ENCODE data around the gene CES4A.
"Not testable (repeated sequence)": the region's sequence is repeated elsewhere in the genome, so short reads cannot be mapped to it uniquely, and the experiment has no call there.

CES4A gene

DNA sequence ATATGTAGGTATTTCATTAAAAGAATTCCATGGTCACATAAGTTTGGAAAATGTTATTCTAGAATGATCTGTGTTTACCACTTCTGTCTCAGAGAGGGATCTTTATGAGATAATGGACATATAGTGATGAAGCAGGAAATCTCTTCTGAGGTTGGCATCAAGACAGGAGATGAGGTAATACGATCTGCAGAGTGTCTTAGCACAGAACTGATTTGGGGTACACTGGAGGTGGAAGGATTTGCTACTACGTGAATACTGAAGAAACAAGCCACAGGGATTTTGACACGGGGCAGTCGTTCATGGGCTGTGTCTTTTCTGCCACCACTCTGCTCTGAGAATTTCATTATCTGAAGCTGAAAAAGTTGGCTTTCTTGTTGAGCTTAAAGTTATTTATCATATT is 46.1 kb downstream of the CES4A start:
- Mint-ChIP-seq H3K27ac (no peak overlapping the region), H3K4me1 (peaks cover 49% of the 10 kb centered on the region)
- no peak for ATAC-seq

DNA sequence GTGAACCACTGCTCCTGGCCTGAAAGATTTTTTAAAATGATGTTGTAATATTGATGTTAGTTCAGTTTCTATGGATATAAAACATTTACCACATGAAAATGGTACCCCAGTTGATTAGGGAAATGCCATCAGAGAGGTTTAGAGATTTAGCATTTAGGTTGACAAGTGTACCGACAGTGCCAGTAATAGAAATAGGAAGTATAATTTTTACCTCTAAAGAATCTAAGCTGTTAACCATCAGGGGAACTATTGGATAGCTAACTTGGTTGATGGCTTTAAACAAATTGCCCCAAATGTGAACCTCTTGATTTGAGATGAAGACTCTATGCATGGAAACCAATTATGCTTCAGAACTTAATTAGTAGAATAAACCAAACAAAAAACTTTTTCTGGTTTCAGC is 47.0 kb downstream of the CES4A start:
- H3K36me3 Mint-ChIP-seq, result peaks cover 100% of the 10 kb centered on the region
- H3K4me1 Mint-ChIP-seq, result peaks cover 58% of the 10 kb centered on the region
- no peak overlapping the region for H3K27ac Mint-ChIP-seq
- H3K9me3 Mint-ChIP-seq, result no peaks in the 10 kb centered on the region
- no peak for ATAC-seq
- DNase-seq (ENCODE audit: low spot score in 2 of 2), result peak in 1 of 2 donors; percentile 37
- H3K4me3 Mint-ChIP-seq, result no peak overlapping the region

More for the DNA sequence above, 46.1 kb downstream of the CES4A start:
- Mint-ChIP-seq H3K4me3 (no peak overlapping the region), H3K36me3 (peaks cover 100% of the 10 kb centered on the region), H3K9me3 (no peaks in the 10 kb centered on the region)
- DNase-seq (ENCODE audit: low spot score in 2 of 2), result peak in 1 of 2 donors; percentile 37

DNA sequence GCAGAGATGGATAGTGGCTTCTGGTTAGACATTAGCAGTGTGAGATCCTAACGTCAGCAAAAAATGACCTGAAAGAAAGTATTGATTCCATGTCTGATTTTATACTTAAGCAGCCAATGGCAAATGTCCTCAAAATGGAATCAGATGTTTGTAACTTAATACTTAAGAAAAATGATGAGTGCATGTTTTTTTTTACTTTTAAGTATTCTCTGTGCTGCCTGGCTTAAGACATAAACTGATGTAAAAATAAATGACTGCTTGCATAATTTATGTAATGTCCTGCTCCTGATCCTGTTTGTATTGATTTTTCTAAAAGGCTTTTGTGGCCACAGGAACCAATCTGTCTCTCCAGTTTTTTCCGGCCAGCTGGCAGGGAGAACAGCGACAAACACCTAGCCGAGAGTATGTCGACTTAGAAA is 47.9 kb downstream of the CES4A start:
- H3K36me3 Mint-ChIP-seq, result peaks cover 100% of the 10 kb centered on the region
- H3K27ac Mint-ChIP-seq, result no peak overlapping the region
- ATAC-seq (no peak), DNase-seq (ENCODE audit: low spot score in 2 of 2) (no peak)
- no peaks in the 10 kb centered on the region for H3K9me3 Mint-ChIP-seq
- H3K4me1 Mint-ChIP-seq, result peaks cover 59% of the 10 kb centered on the region
- H3K4me3 Mint-ChIP-seq, result no peak overlapping the region

DNA sequence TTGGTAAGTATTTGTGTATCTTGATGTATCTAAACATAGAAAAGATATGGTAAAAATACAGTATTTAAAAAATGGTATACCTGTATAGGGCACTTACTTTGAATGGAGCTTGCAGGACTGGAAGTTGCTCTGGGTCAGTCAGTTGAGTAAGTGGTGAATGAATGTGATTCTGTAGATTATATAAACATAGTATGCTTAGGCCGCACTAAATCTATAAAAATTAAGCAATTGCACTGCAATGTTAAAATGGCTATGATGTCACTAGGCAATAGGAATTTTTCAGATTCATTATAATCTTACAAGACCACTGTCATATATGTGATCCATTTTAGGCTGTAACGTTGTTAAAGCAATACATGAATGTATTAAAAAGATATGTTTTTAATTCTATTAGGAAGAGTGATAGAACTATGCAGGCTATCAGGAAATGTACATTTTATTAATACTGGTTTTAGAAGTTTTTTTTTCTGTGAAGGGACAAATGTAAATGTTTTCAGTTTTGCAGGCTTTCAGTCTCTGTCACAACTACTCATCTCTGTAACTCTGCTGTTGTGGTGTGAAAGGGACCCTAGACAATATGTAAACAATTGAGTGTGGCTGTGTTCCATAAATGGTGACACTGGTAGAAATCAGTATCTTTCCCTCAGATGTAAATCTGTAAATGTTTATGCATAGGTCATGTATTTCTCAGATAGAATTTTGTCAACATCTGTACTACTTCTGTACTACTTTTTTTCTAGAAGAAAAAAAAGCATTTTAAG is 51.1 kb downstream of the CES4A start:
- no peak overlapping the region for H3K4me3 Mint-ChIP-seq
- no peaks in the 10 kb centered on the region for H3K9me3 Mint-ChIP-seq
- H3K27ac Mint-ChIP-seq, result peak overlapping the region; percentile 29
- peaks cover 85% of the 10 kb centered on the region for H3K36me3 Mint-ChIP-seq
- ATAC-seq (peak; percentile 90), DNase-seq (ENCODE audit: low spot score in 2 of 2) (peak in 1 of 2 donors; percentile 46)
- peaks cover 46% of the 10 kb centered on the region for H3K4me1 Mint-ChIP-seq

DNA sequence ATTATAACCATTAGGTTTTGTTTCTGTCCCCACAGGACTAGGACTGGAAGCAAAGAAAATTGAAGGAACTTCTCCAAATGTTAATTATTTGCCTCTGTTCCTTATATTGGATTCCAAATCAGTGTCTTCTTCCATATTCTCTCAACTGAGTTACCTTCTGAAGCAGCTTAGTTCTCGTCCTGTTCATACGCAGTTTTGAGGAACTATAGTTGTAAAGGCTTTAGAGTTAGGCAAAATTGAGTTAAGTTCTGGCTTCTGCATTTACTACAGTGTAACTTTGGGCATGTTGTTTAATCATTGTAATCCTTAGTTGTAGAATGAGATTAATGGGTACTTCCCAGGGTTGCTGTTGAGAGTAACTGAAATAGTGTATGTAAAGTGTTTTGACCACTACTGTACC is 51.8 kb downstream of the CES4A start:
- Mint-ChIP-seq H3K27ac (peak overlapping the region; percentile 62), H3K4me3 (no peak overlapping the region), H3K36me3 (peaks cover 85% of the 10 kb centered on the region), H3K4me1 (peaks cover 39% of the 10 kb centered on the region), H3K9me3 (no peaks in the 10 kb centered on the region)
- ATAC-seq (no peak), DNase-seq (ENCODE audit: low spot score in 2 of 2) (no peak)

DNA sequence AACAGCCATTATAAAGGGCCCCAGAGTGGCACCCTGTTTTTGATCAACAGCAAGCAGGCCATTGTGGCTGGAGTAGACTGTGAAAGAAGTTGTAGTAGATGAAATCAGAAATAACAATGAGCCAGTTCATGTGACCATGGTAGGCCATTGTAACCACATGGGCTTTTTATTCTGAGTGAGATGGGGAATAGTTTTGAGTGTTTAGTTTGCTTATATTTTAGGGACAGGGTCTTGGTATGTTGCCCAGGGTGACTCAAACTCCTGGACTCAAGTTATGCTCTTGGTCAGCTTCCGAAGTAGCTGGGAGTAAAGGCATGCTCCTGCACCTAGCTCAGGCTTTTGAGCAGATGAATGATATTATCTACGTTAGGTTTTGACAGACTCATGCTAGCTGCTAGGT is 52.5 kb downstream of the CES4A start:
- ATAC-seq (peak; percentile 43), DNase-seq (ENCODE audit: low spot score in 2 of 2) (peak in 1 of 2 donors; percentile 52)
- peak overlapping the region; percentile 62 for H3K27ac Mint-ChIP-seq
- peaks cover 36% of the 10 kb centered on the region for H3K4me1 Mint-ChIP-seq
- H3K36me3 Mint-ChIP-seq, result peaks cover 85% of the 10 kb centered on the region
- no peak overlapping the region for H3K4me3 Mint-ChIP-seq
- H3K9me3 Mint-ChIP-seq, result no peaks in the 10 kb centered on the region

DNA sequence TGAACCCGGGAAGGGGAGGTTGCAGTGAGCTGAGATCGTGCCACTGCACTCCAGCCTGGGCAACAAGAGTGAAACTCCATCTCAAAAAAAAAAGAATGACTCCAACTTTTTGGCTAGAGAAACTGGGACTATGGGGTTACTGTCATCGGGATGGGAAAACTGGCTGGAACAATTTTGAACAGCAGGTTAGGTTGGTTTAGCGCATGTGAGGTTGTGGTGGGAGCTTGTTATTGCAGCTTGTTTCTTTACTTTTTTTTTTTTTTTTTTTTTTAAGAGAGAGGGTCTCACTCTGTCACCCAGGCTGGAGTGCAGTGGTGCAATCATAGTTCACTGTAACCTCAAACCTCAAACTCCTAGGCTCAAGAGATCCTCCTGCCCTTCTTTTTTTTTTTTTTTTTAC is 53.1 kb downstream of the CES4A start:
- H3K9me3 Mint-ChIP-seq, ATAC-seq, H3K4me3 Mint-ChIP-seq: not testable (repeated sequence)
- Mint-ChIP-seq H3K27ac (peak overlapping the region; percentile 62), H3K36me3 (peaks cover 85% of the 10 kb centered on the region), H3K4me1 (peaks cover 41% of the 10 kb centered on the region)
- peak in 1 of 2 donors; percentile 32 for DNase-seq (ENCODE audit: low spot score in 2 of 2)

DNA sequence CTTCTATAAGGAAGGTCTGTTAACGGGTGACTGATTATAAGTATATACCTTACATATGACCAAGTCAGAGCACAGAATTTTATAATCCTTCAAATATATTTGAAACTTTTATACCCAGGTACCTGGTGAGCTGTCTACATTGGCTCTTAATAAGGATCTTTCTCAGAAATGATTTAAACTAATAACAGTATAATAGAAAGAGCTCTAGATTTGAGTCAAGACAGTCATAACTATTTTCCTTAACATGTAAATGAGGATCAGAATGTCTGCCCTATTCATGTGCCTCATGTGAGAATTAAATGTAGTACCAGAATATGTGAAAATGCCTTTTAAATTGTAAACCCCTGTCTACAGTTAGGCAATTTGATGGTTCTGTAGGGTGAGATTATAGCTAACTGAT is 55.0 kb downstream of the CES4A start:
- DNase-seq (ENCODE audit: low spot score in 2 of 2) (no peak), ATAC-seq (peak; percentile 64)
- H3K4me3 Mint-ChIP-seq, result no peak overlapping the region
- H3K4me1 Mint-ChIP-seq, result peaks cover 43% of the 10 kb centered on the region
- H3K27ac Mint-ChIP-seq, result no peak overlapping the region
- no peaks in the 10 kb centered on the region for H3K9me3 Mint-ChIP-seq
- H3K36me3 Mint-ChIP-seq, result peaks cover 85% of the 10 kb centered on the region

DNA sequence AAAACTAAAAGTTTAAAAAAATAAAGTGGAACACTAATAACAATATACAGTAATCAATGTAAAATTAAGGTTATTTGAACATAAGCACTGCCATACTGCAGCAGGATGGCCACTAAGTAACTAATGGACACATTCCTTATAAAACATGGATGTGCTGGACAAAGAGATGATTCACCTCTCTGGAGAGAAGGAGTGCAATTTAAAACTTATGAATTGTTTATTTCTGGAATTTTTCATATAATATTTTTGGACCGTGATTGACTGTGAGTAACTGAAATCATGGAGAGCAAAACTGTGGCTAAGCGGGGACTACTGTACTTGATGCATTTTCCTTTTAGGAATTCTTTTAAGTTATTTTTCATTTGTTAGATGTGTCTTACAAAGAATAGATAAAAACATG is 62.4 kb downstream of the CES4A start:
- peaks cover 45% of the 10 kb centered on the region for H3K4me1 Mint-ChIP-seq
- no peak for DNase-seq (ENCODE audit: low spot score in 2 of 2)
- H3K9me3 Mint-ChIP-seq, result no peaks in the 10 kb centered on the region
- ATAC-seq, result no peak
- H3K4me3 Mint-ChIP-seq, result no peak overlapping the region
- peaks cover 78% of the 10 kb centered on the region for H3K36me3 Mint-ChIP-seq
- no peak overlapping the region for H3K27ac Mint-ChIP-seq

DNA sequence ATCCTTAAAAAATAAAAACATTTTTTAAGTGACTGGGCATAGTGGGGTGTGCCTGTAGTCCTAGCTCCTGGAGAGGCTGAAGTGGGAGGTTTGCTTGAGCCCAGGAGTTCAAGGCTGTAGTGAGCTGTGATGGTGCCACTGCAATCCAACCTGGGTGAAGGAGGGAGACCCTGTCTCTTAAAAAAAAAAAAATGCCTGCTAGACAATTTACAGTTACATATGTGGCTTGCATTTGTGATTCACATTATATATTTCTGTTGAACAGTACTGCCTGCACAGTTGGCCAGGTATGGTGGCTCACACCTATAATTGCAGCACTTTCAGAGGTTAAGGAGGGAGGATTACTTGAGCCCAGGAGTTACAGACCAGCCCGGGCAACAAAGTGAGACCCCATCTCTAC is 64.0 kb downstream of the CES4A start:
- Mint-ChIP-seq H3K9me3 (no peaks in the 10 kb centered on the region), H3K4me1 (peaks cover 46% of the 10 kb centered on the region), H3K27ac (peak overlapping the region; percentile 84), H3K36me3 (peaks cover 76% of the 10 kb centered on the region), H3K4me3 (peak overlapping the region; percentile 65)
- ATAC-seq, result no peak
- peak in 1 of 2 donors; percentile 50 for DNase-seq (ENCODE audit: low spot score in 2 of 2)

DNA sequence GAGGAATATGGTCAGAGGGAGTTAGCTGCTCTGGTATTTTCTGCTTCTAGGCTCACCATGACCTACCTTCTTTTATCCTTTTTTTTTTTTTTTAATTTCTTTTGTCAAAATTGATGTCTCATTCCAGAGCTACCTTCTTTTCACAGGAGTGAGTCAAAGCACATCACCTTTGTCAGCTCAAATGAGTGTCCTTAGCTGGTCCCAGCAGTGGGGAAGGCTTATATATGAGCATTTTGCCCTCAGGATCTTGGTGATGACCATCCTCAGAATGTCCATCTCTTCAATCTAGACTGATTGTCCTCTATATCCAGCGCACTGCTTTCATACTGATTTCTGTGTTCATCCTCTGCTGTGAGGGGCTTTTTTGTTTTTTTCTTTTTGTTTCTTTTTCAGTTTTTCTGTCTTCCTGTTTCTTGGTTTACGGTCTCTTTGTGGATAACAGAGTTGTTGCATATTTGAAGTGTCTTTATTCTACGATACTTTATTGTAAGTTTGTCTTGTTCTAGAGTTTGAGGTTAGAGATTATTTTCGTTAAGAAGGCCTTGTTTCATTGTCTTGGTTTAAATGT is 65.5 kb downstream of the CES4A start:
- Mint-ChIP-seq H3K27ac (peak overlapping the region; percentile 84), H3K9me3 (no peaks in the 10 kb centered on the region), H3K36me3 (peaks cover 73% of the 10 kb centered on the region), H3K4me3 (peak overlapping the region; percentile 65), H3K4me1 (peaks cover 46% of the 10 kb centered on the region)
- DNase-seq (ENCODE audit: low spot score in 2 of 2), result peak in 1 of 2 donors; percentile 52
- peak; percentile 48 for ATAC-seq

DNA sequence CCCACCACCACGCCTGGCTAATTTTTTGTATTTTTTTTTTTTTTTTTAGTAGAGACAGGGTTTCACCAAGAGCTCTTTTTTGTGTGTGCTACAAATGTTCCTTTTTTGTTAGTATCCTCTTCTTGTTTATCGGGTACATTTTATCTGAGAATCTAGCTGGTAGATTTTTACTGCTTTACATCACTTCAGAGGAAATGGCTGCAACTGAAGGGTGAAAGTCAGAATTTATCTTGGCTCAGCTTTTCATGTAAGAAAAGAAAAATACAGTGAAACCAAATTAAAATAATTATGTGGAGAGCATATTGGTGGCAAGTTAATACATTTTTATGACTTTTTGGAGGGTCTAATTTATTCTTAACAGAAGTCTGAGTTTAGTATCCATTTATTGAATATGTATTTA is 66.5 kb downstream of the CES4A start:
- Mint-ChIP-seq H3K9me3 (no peaks in the 10 kb centered on the region), H3K27ac (peak overlapping the region; percentile 84), H3K4me3 (peak overlapping the region; percentile 65), H3K4me1 (peaks cover 52% of the 10 kb centered on the region), H3K36me3 (peaks cover 71% of the 10 kb centered on the region)
- ATAC-seq (no peak), DNase-seq (ENCODE audit: low spot score in 2 of 2) (no peak)

DNA sequence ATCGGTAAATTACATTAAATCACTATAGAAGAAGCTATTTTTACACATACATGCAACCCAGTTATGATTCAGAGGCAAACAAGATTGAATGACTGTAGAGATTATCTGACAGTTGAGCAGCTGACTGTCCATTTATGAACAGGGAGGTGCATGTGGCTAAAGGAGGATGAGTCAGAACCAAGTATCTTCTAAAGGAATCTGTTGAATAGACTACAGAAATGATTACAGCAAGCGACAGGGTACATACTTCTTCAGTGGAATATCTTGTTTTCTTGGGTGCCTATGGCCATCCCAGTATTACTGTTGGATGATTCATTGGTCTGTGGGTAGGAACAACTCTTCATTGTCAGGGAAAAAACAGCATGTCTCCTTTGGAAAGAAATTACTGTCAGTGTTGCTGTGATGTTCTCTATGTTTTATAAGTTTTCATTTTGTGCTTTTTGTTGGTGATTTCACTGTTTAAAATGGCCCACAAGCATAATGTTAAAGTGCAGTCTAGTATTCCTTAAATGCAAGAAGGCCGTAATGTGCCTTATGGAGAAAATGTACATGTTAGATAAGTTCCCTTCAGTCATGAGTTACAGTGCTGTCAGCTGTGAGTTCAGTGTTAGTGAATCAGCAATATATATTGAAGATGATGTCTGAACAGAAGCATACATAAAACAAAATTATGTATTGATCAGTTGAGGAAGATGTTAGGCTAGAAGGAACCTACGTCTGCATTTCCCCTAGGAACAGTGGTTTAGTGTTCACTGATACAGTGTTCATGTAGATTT is 67.5 kb downstream of the CES4A start:
- H3K36me3 Mint-ChIP-seq, result peaks cover 81% of the 10 kb centered on the region
- ATAC-seq (peak; percentile 96), DNase-seq (ENCODE audit: low spot score in 2 of 2) (no peak)
- H3K4me1 Mint-ChIP-seq, result peaks cover 54% of the 10 kb centered on the region
- H3K27ac Mint-ChIP-seq, result peak overlapping the region; percentile 84
- no peaks in the 10 kb centered on the region for H3K9me3 Mint-ChIP-seq
- peak overlapping the region; percentile 65 for H3K4me3 Mint-ChIP-seq

Data from stimulated activated effector memory CD8-positive, alpha-beta T cell treated with anti-CD3 and anti-CD28 coated beads, Interleukin-12 subunit alpha, Interleukin-12 subunit beta, amount 100 ng/mL, for 72 hours (primary cell).